ENCODE data around the gene APLP1. TPM values are rescaled to one million over a fixed set of nuclear protein-coding genes. Genes with fewer than 3 reads are reported as not detected.

Gene APLP1
- total RNA-seq, 4 donors from 2014 or later: 0.27 to 0.33 TPM; not detected in 2

- intact Hi-C loops (cut with DNase I; ENCODE audit: low total_unique reads) (loop anchor here (1.0 kb wide), 1 partner anchor 32 kb away; no protein-coding TSS in a partner anchor), in situ Hi-C loops (cut with MboI; ENCODE audit: low sequenced_read_pairs in 4 of 4) (no loop called here)
- TF ChIP-seq CTCF (IDR thresholded peaks at IDR 0.05 in 4 of 5, conservative IDR thresholded peaks at IDR 0.05 in 1 of 5) (no peak), POLR2A (IDR thresholded peaks at IDR 0.05) (peak in 1 of 2 donors; percentile 38)
- H3K27ac ChIP-seq: peak overlapping the region; percentile 49 to 79 (median 69)
- peaks cover 0 to 3% (median 0%) of the 10 kb centered on the region in 3 donors for H3K27me3 ChIP-seq
- ATAC-seq: peak; percentile 84 to 86
- DNase-seq: peak; percentile 60 to 66
- H3K9me3 ChIP-seq: no peaks in the 10 kb centered on the region
- peaks cover 9 to 21% of the 10 kb centered on the region in 2 donors for H3K4me1 ChIP-seq
- H3K4me3 ChIP-seq: peak overlapping the region; percentile 63 to 87 (median 66)
- H3K36me3 ChIP-seq: peaks cover 0 to 2% of the 10 kb centered on the region in 2 donors
These were observed 31.3 kb downstream of the APLP1 start for GRCh38 chr19:35899547-35900214.

- no peaks in the 10 kb centered on the region for H3K36me3 ChIP-seq
- peaks cover 0 to 3% (median 0%) of the 10 kb centered on the region in 3 donors for H3K27me3 ChIP-seq
- H3K4me3 ChIP-seq: peak overlapping the region in 3 of 4 donors; percentile 64 to 87 (median 69)
- TF ChIP-seq POLR2A (IDR thresholded peaks at IDR 0.05): no peak
- no peak for TF ChIP-seq CTCF (IDR thresholded peaks at IDR 0.05 in 4 of 5, conservative IDR thresholded peaks at IDR 0.05 in 1 of 5)
- in situ Hi-C loops (cut with MboI; ENCODE audit: low sequenced_read_pairs in 4 of 4) (no loop called here), intact Hi-C loops (cut with DNase I; ENCODE audit: low total_unique reads) (no loop called here)
- H3K27ac ChIP-seq: peak overlapping the region in 3 of 4 donors; percentile 49 to 79 (median 64)
- peaks cover 9 to 21% of the 10 kb centered on the region in 2 donors for H3K4me1 ChIP-seq
- ATAC-seq (no peak), DNase-seq (no peak)
- no peaks in the 10 kb centered on the region for H3K9me3 ChIP-seq
These were observed 32.8 kb downstream of the APLP1 start for GRCh38 chr19:35901055-35901644.

GRCh38 chr19:35901854-35902661 lies 33.7 kb downstream of the APLP1 start, which contains the start of gene HCST:
TSS of gene HCST (plus strand) at chr19:35902529. CDS start at chr19:35902594, 65 bp downstream.
- Histone ChIP-seq H3K27me3 (peaks cover 0 to 3% (median 0%) of the 10 kb centered on the region in 3 donors), H3K27ac (peak within 1 kb of the TSS in 1 of 4 donors; percentile 79), H3K4me3 (no peak within 1 kb of the TSS), H3K36me3 (no peaks in the 10 kb centered on the region), H3K9me3 (no peaks in the 10 kb centered on the region), H3K4me1 (peaks cover 9 to 21% of the 10 kb centered on the region in 2 donors)
- ATAC-seq (no peak), DNase-seq (no peak)
- TF ChIP-seq CTCF (IDR thresholded peaks at IDR 0.05 in 4 of 5, conservative IDR thresholded peaks at IDR 0.05 in 1 of 5): no peak
- no peak for TF ChIP-seq POLR2A (IDR thresholded peaks at IDR 0.05)
- in situ Hi-C loops (cut with MboI; ENCODE audit: low sequenced_read_pairs in 4 of 4): no loop called here
- intact Hi-C loops (cut with DNase I; ENCODE audit: low total_unique reads): no loop called here

GRCh38 chr19:35902870-35903475 lies 34.6 kb downstream of the APLP1 start:
- ATAC-seq (no peak), DNase-seq (no peak)
- in situ Hi-C loops (cut with MboI; ENCODE audit: low sequenced_read_pairs in 4 of 4) (no loop called here), intact Hi-C loops (cut with DNase I; ENCODE audit: low total_unique reads) (no loop called here)
- H3K27ac ChIP-seq: peak overlapping the region in 1 of 4 donors; percentile 18
- H3K27me3 ChIP-seq: no peaks in the 10 kb centered on the region
- H3K4me3 ChIP-seq: no peak overlapping the region
- TF ChIP-seq POLR2A (IDR thresholded peaks at IDR 0.05) (no peak), CTCF (IDR thresholded peaks at IDR 0.05 in 4 of 5, conservative IDR thresholded peaks at IDR 0.05 in 1 of 5) (no peak)
- peaks cover 8 to 21% of the 10 kb centered on the region in 2 donors for H3K4me1 ChIP-seq
- H3K36me3 ChIP-seq: no peaks in the 10 kb centered on the region
- H3K9me3 ChIP-seq: no peaks in the 10 kb centered on the region

Data from gastrocnemius medialis (tissue), 4 donors.